HepG2 (cell line): ENCODE data around the gene TRIM54. TPM values are rescaled to one million over a fixed set of nuclear protein-coding genes. Genes with fewer than 3 reads are reported as not detected.

ENCODE experiments used
- CHCHD3 ChIP-seq: sonication (generic); formaldehyde crosslinking; IDR thresholded peaks from 2 replicates; pipeline ENCODE4 v1.8.0; 2022; ENCODE audit warnings: mild to moderate bottlenecking, missing genetic modification reagents, moderate library complexity
- GABPB1 ChIP-seq: IDR thresholded peaks from 2 replicates; pipeline ENCODE4 v1.6.1; 2016; ENCODE audit warnings: mild to moderate bottlenecking, missing genetic modification reagents, moderate library complexity, missing compliant biosample characterization
- GZF1 ChIP-seq: sonication (generic); formaldehyde crosslinking; IDR thresholded peaks from 2 replicates; pipeline ENCODE4 v1.5.1; 2020; ENCODE audit warnings: mild to moderate bottlenecking, missing genetic modification reagents
- HHEX ChIP-seq: IDR thresholded peaks from 2 replicates; pipeline ENCODE4 v1.6.1; 2016; ENCODE audit warnings: control low read depth
- MTA1 ChIP-seq: sonication (generic); formaldehyde crosslinking; IDR thresholded peaks from 2 replicates; pipeline ENCODE4 v1.4.0; 2020; ENCODE audit warnings: missing genetic modification reagents, mild to moderate bottlenecking, borderline replicate concordance
- NCOA1 ChIP-seq: sonication (generic); formaldehyde crosslinking; IDR thresholded peaks from 2 replicates; pipeline ENCODE4 v1.9.0; 2021; ENCODE audit warnings: missing genetic modification reagents
- SCMH1 ChIP-seq: sonication (generic); formaldehyde crosslinking; IDR thresholded peaks from 2 replicates; pipeline ENCODE4 v1.9.0; 2021; ENCODE audit warnings: missing genetic modification reagents, mild to moderate bottlenecking, borderline replicate concordance
- STAT6 ChIP-seq: sonication (generic); formaldehyde crosslinking; IDR thresholded peaks from 2 replicates; pipeline ENCODE4 v1.4.0; 2020; ENCODE audit warnings: missing genetic modification reagents, mild to moderate bottlenecking, borderline replicate concordance
- TAF15 ChIP-seq: fragments of 200-400 bp; formaldehyde crosslinking; IDR thresholded peaks from one replicate; pipeline ENCODE4 v1.6.1; 2018; ENCODE audit warnings: mild to moderate bottlenecking, low read depth, low read length; ENCODE audit not compliant: poor library complexity, severe bottlenecking
- TRIM24 ChIP-seq: sonication (generic); formaldehyde crosslinking; IDR thresholded peaks from 2 replicates; pipeline ENCODE4 v1.8.0; 2022; ENCODE audit warnings: mild to moderate bottlenecking, missing genetic modification reagents
- ZFP62 ChIP-seq: sonication (generic); formaldehyde crosslinking; IDR thresholded peaks from 2 replicates; pipeline ENCODE4 v1.4.0; 2020; ENCODE audit warnings: missing genetic modification reagents
- ZNF343 ChIP-seq: sonication (generic); formaldehyde crosslinking; IDR thresholded peaks from 2 replicates; pipeline ENCODE4 v1.4.0; 2020; ENCODE audit warnings: mild to moderate bottlenecking, missing genetic modification reagents
- ZNF615 ChIP-seq: sonication (generic); formaldehyde crosslinking; IDR thresholded peaks from 2 replicates; pipeline ENCODE4 v1.5.0; 2020; ENCODE audit warnings: mild to moderate bottlenecking, missing genetic modification reagents, borderline replicate concordance
- ZNF746 ChIP-seq: sonication (generic); formaldehyde crosslinking; IDR thresholded peaks from 2 replicates; pipeline ENCODE4 v1.8.0; 2022; ENCODE audit warnings: mild to moderate bottlenecking, missing genetic modification reagents
- polyA plus RNA-seq, 8 experiments: library from polyadenylated mRNA; depleted of rRNA in 3 of 8; stranded (reverse) in 7 of 8; unstranded in 1 of 8; fragments of >200 nt; fragmentation: Illumina TruSeq in 4 of 8; extraction: Trizol in 4 of 8; gene quantifications; 2 replicates each; pipeline versions ENCODE4 v1.2.1 to v1.2.3, GENCODE V29; 2011 to 2016; ENCODE audit warnings: low read depth in 4 of 8, missing spikeins in 1 of 8, mixed read lengths in 1 of 8; ENCODE audit not compliant: insufficient read depth in 1 of 8
- total RNA-seq, 5 experiments: library from RNA; depleted of rRNA; stranded (reverse); fragments of >200 nt; fragmentation: Illumina TruSeq; extraction: Trizol; gene quantifications; 2 replicates each; pipeline ENCODE4 v1.2.3, GENCODE V29; 2016; ENCODE audit warnings: low read depth in 1 of 5
- TF ChIP-seq, protein P1 (sequence below): sonication (generic); formaldehyde crosslinking; IDR thresholded peaks from one replicate; pipeline ENCODE4 v1.5.1; 2020; ENCODE audit warnings: mild to moderate bottlenecking, missing genetic modification reagents; ENCODE audit errors: not compliant biosample characterization
- TF ChIP-seq, protein P2 (sequence below): sonication (generic); formaldehyde crosslinking; IDR thresholded peaks from 2 replicates; pipeline ENCODE4 v1.8.1; 2022; ENCODE audit warnings: mild to moderate bottlenecking, missing genetic modification reagents

Gene TRIM54
- total and polyA plus RNA-seq, 2 of the 13 experiments (the other 11 are each of a cell fraction or from before 2014, with no cell fraction given) = 0.07 to 0.13 TPM

- TF ChIP-seq, protein P1, sequence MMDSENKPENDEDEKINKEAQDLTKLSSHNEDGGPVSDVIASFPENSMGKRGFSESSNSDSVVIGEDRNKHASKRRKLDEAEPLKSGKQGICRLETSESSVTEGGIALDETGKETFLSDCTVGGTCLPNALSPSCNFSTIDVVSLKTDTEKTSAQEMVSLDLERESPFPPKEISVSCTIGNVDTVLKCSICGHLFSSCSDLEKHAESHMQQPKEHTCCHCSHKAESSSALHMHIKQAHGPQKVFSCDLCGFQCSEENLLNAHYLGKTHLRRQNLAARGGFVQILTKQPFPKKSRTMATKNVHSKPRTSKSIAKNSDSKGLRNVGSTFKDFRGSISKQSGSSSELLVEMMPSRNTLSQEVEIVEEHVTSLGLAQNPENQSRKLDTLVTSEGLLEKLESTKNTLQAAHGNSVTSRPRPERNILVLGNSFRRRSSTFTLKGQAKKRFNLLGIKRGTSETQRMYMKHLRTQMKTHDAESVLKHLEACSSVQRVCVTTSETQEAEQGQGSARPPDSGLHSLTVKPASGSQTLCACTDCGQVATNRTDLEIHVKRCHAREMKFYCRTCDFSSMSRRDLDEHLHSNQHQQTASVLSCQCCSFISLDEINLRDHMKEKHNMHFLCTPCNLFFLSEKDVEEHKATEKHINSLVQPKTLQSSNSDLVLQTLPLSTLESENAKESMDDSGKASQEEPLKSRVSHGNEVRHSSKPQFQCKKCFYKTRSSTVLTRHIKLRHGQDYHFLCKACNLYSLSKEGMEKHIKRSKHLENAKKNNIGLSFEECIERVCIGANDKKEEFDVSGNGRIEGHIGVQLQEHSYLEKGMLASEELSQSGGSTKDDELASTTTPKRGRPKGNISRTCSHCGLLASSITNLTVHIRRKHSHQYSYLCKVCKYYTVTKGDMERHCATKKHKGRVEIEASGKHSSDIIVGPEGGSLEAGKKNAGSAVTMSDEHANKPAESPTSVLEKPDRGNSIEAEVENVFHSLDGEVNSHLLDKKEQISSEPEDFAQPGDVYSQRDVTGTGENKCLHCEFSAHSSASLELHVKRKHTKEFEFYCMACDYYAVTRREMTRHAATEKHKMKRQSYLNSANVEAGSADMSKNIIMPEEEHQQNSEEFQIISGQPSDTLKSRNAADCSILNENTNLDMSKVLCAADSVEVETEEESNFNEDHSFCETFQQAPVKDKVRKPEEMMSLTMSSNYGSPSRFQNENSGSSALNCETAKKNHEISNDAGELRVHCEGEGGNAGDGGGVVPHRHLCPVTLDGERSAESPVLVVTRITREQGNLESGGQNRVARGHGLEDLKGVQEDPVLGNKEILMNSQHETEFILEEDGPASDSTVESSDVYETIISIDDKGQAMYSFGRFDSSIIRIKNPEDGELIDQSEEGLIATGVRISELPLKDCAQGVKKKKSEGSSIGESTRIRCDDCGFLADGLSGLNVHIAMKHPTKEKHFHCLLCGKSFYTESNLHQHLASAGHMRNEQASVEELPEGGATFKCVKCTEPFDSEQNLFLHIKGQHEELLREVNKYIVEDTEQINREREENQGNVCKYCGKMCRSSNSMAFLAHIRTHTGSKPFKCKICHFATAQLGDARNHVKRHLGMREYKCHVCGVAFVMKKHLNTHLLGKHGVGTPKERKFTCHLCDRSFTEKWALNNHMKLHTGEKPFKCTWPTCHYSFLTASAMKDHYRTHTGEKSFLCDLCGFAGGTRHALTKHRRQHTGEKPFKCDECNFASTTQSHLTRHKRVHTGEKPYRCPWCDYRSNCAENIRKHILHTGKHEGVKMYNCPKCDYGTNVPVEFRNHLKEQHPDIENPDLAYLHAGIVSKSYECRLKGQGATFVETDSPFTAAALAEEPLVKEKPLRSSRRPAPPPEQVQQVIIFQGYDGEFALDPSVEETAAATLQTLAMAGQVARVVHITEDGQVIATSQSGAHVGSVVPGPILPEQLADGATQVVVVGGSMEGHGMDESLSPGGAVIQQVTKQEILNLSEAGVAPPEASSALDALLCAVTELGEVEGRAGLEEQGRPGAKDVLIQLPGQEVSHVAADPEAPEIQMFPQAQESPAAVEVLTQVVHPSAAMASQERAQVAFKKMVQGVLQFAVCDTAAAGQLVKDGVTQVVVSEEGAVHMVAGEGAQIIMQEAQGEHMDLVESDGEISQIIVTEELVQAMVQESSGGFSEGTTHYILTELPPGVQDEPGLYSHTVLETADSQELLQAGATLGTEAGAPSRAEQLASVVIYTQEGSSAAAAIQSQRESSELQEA (CRISPR knock-in tag) = no peak
- peak; percentile 79 for TF ChIP-seq GABPB1 (CRISPR knock-in tag)
- peak; percentile 79 for TF ChIP-seq TAF15
- no peak for TF ChIP-seq SCMH1
- TF ChIP-seq GZF1 (CRISPR knock-in tag) = 0 out of 2 replicates have a peak, but pooled peaks have one; percentile 35
- no peak; the same call in 1 of the 2 replicates for TF ChIP-seq MTA1 (CRISPR knock-in tag)
- no peak for TF ChIP-seq HHEX (CRISPR knock-in tag)
- no peak for TF ChIP-seq STAT6 (CRISPR knock-in tag)
- TF ChIP-seq ZFP62 (CRISPR knock-in tag) = no peak
- TF ChIP-seq CHCHD3 (CRISPR knock-in tag) = no peak
- no peak for TF ChIP-seq TRIM24 (CRISPR knock-in tag)
- TF ChIP-seq, protein P2, sequence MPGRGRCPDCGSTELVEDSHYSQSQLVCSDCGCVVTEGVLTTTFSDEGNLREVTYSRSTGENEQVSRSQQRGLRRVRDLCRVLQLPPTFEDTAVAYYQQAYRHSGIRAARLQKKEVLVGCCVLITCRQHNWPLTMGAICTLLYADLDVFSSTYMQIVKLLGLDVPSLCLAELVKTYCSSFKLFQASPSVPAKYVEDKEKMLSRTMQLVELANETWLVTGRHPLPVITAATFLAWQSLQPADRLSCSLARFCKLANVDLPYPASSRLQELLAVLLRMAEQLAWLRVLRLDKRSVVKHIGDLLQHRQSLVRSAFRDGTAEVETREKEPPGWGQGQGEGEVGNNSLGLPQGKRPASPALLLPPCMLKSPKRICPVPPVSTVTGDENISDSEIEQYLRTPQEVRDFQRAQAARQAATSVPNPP = peak; percentile 65; the same call in 1 of the 2 replicates
- peak; percentile 67; the same call in 1 of the 2 replicates for TF ChIP-seq ZNF343 (CRISPR knock-in tag)
- TF ChIP-seq ZNF746 (CRISPR knock-in tag) = peak; percentile 97
- TF ChIP-seq ZNF615 (CRISPR knock-in tag) = no peak
- peak; percentile 87; the same call in 1 of the 2 replicates for TF ChIP-seq NCOA1
These were observed 17.3 kb upstream of the TRIM54 start (continued) for GRCh38 chr2:27264753-27265535.
